SK-N-SH (cell line): ENCODE data around the gene CSN1S1. TPM values are rescaled to one million over a fixed set of nuclear protein-coding genes. Genes with fewer than 3 reads are reported as not detected.

Experiments
- CTCF ChIA-PET: fragments of 300-600, 350-600 bp; formaldehyde crosslinking; extraction: SDS; loops from one replicate; lab custom pipeline; 2021; lab: Yijun Ruan, JAX
- POLR2A ChIA-PET: fragments of 350-600 bp; sonication (Branson Sonifier 250); formaldehyde crosslinking; extraction: SDS; loops from one replicate; lab custom pipeline; 2020; ENCODE audit warnings: antibody characterized with exemption, inconsistent platforms; lab: Yijun Ruan, JAX
- DNase-seq: peaks from one replicate; pipeline ENCODE4 v3.0.0; 2012
- H2AFZ ChIP-seq: fragments of 200-600 bp; sonication (generic); 2 replicates; pipeline ENCODE4 v1.8.1; 2016; ENCODE audit warnings: antibody characterized with exemption, mild to moderate bottlenecking, low read depth
- H3F3A ChIP-seq: fragments of 200-600 bp; sonication (generic); replicated peaks from 2 replicates; pipeline ENCODE3; 2016; ENCODE audit warnings: antibody characterized with exemption, mild to moderate bottlenecking; ENCODE audit not compliant: insufficient read depth
- H3K27ac ChIP-seq, 2 experiments: fragments of 200-500 bp in 1 of 2; fragments of 200-600 bp in 1 of 2; sonication (Bioruptor generic) in 1 of 2; sonication (generic), shearing (Covaris generic) in 1 of 2; 2 replicates each; pipeline versions ENCODE4 v1.5.1 to v1.6.1; 2014 to 2016; ENCODE audit warnings: low read depth in 2 of 2, inconsistent platforms in 1 of 2, low read length in 1 of 2, mild to moderate bottlenecking in 1 of 2, mixed read lengths in 1 of 2
- H3K27me3 ChIP-seq: fragments of 200-600 bp; sonication (generic), shearing (Covaris generic); 2 replicates; pipeline ENCODE4 v1.6.1; 2016; ENCODE audit warnings: mixed run types; ENCODE audit not compliant: insufficient read depth
- H3K36me3 ChIP-seq, 2 experiments: fragments of 200-500 bp in 1 of 2; fragments of 200-600 bp in 1 of 2; sonication (Bioruptor generic) in 1 of 2; sonication (generic) in 1 of 2; replicated peaks in 1 of 2; 2 replicates each; pipeline versions ENCODE3 to v1.5.1; 2014 to 2016; ENCODE audit warnings: low read length in 1 of 2, mild to moderate bottlenecking in 1 of 2; ENCODE audit not compliant: insufficient read depth in 2 of 2, control insufficient read depth in 1 of 2
- H3K4me1 ChIP-seq, 2 experiments: fragments of 200-500 bp in 1 of 2; fragments of 200-600 bp in 1 of 2; sonication (Bioruptor generic) in 1 of 2; sonication (generic), shearing (Covaris generic) in 1 of 2; 2 replicates each; pipeline versions ENCODE4 v1.5.1 to v1.6.1; 2014 to 2016; ENCODE audit warnings: low read depth in 1 of 2, low read length in 1 of 2, mixed run types in 1 of 2; ENCODE audit not compliant: insufficient read depth in 2 of 2, control insufficient read depth in 1 of 2
- H3K4me2 ChIP-seq: fragments of 200-600 bp; sonication (generic), shearing (Covaris generic); 2 replicates; pipeline ENCODE4 v1.6.1; 2017; ENCODE audit warnings: mixed run types
- H3K4me3 ChIP-seq, 2 experiments: fragments of 200-500 bp in 1 of 2; fragments of 200-600 bp in 1 of 2; sonication (Bioruptor generic) in 1 of 2; sonication (generic), shearing (Covaris generic) in 1 of 2; 2 replicates each; pipeline versions ENCODE4 v1.5.1 to v1.8.1; 2014 to 2016; ENCODE audit warnings: low read depth in 2 of 2, inconsistent platforms in 1 of 2, low read length in 1 of 2, mild to moderate bottlenecking in 1 of 2, mixed read lengths in 1 of 2, moderate library complexity in 1 of 2
- H3K79me2 ChIP-seq: fragments of 200-600 bp; sonication (generic); 2 replicates; pipeline ENCODE4 v1.8.1; 2017; ENCODE audit warnings: mild to moderate bottlenecking; ENCODE audit not compliant: insufficient read depth
- H3K9ac ChIP-seq: fragments of 200-600 bp; sonication (generic); 2 replicates; pipeline ENCODE4 v1.6.1; 2017; ENCODE audit warnings: mixed run types
- H3K9me2 ChIP-seq: fragments of 200-600 bp; sonication (generic); 2 replicates; pipeline ENCODE4 v1.6.1; 2017; ENCODE audit warnings: mixed run types
- H3K9me3 ChIP-seq: fragments of 200-600 bp; sonication (generic); 2 replicates; pipeline ENCODE4 v1.6.1; 2017; ENCODE audit warnings: mixed run types, mild to moderate bottlenecking, moderate library complexity
- H4K20me1 ChIP-seq: fragments of 200-600 bp; sonication (generic); 2 replicates; pipeline ENCODE4 v1.6.1; 2017; ENCODE audit warnings: mild to moderate bottlenecking, mixed run types; ENCODE audit not compliant: insufficient read depth
- CTCF ChIP-seq: fragments of 200-600 bp; sonication (generic); IDR thresholded peaks from 2 replicates; pipeline ENCODE4 v1.6.1; 2017; ENCODE audit warnings: antibody characterized with exemption, mild to moderate bottlenecking, moderate library complexity
- EP300 ChIP-seq, 2 experiments: IDR thresholded peaks; 2 replicates each; pipeline versions ENCODE4 v1.4.0 to v1.6.1; 2012; ENCODE audit warnings: borderline replicate concordance in 1 of 2, low read depth in 1 of 2, low read length in 1 of 2
- FOSL2 ChIP-seq: IDR thresholded peaks from 2 replicates; pipeline ENCODE4 v1.4.0; 2012; ENCODE audit warnings: low read depth, mild to moderate bottlenecking, moderate library complexity, borderline replicate concordance
- FOXM1 ChIP-seq: IDR thresholded peaks from 2 replicates; pipeline ENCODE4 v1.4.0; 2012; ENCODE audit warnings: low read depth, mild to moderate bottlenecking
- GATA2 ChIP-seq: sonication (generic); formaldehyde crosslinking; IDR thresholded peaks from 2 replicates; pipeline ENCODE4 v1.5.0; 2020; ENCODE audit warnings: mild to moderate bottlenecking, missing genetic modification reagents
- MXI1 ChIP-seq: IDR thresholded peaks from 2 replicates; pipeline ENCODE4 v1.6.1; 2012; ENCODE audit warnings: mild to moderate bottlenecking, low read depth, low read length, improper control_type of control experiment
- NFIC ChIP-seq: IDR thresholded peaks from 2 replicates; pipeline ENCODE4 v1.4.0; 2012; ENCODE audit warnings: borderline replicate concordance
- PBX3 ChIP-seq: IDR thresholded peaks from 2 replicates; pipeline ENCODE4; 2012
- POLR2AphosphoS5 ChIP-seq: IDR thresholded peaks from 2 replicates; pipeline ENCODE4 v1.6.1; 2012; ENCODE audit warnings: low read depth, low read length
- RAD21 ChIP-seq: IDR thresholded peaks from 2 replicates; pipeline ENCODE4 v1.6.1; 2012; ENCODE audit warnings: mild to moderate bottlenecking, low read length
- RCOR1 ChIP-seq: fragments of 150-350 bp; IDR thresholded peaks from 2 replicates; pipeline ENCODE4 v1.6.1; 2017; ENCODE audit warnings: antibody characterized with exemption, low read length
- REST ChIP-seq: IDR thresholded peaks from 2 replicates; pipeline ENCODE4 v1.6.1; 2012; ENCODE audit warnings: mild to moderate bottlenecking, low read depth, low read length, moderate library complexity
- RFX5 ChIP-seq: IDR thresholded peaks from 2 replicates; pipeline ENCODE4 v1.6.1; 2012; ENCODE audit warnings: mild to moderate bottlenecking, improper control_type of control experiment, low read length
- RXRA ChIP-seq: IDR thresholded peaks from 2 replicates; pipeline ENCODE4 v1.4.0; 2012; ENCODE audit warnings: low read depth, mild to moderate bottlenecking, borderline replicate concordance
- SIN3A ChIP-seq: IDR thresholded peaks from 2 replicates; pipeline ENCODE4 v1.6.1; 2012; ENCODE audit warnings: low read depth, mild to moderate bottlenecking, low read length, moderate library complexity, borderline replicate concordance
- SMC3 ChIP-seq: IDR thresholded peaks from 2 replicates; pipeline ENCODE4 v1.6.1; 2012; ENCODE audit warnings: low read depth, low read length, improper control_type of control experiment
- TAF1 ChIP-seq: IDR thresholded peaks from 2 replicates; pipeline ENCODE4 v1.6.1; 2012; ENCODE audit warnings: low read depth, mild to moderate bottlenecking, low read length, moderate library complexity, borderline replicate concordance
- TCF12 ChIP-seq: IDR thresholded peaks from 2 replicates; pipeline ENCODE4 v1.4.0; 2012
- USF1 ChIP-seq: IDR thresholded peaks from 2 replicates; pipeline ENCODE4 v1.4.0; 2012; ENCODE audit warnings: low read depth, borderline replicate concordance
- WGBS: methylation state at CpG from one replicate; pipeline ENCODE4 v1.1.6; 2017; ENCODE audit warnings: low lambda C conversion rate; 5-methylcytosine and 5-hydroxymethylcytosine counted together
- polyA plus RNA-seq, 3 experiments: library from polyadenylated mRNA; depleted of rRNA; stranded (reverse); fragments of >200 nt; gene quantifications; 2 replicates each; pipeline ENCODE4 v1.2.3, GENCODE V29; 2012

CSN1S1 gene
- polyA plus RNA-seq, 1 of the 3 experiments (the other 2 are of a cell fraction) = not detected

- H3K36me3 ChIP-seq = no peaks in the 10 kb centered on the region
- no peaks in the 10 kb centered on the region for H3K79me2 ChIP-seq
- no peaks in the 10 kb centered on the region for H3K9me2 ChIP-seq
- DNase-seq = no peak
- no peak overlapping the region for H3K9ac ChIP-seq
- ChIA-PET CTCF (no interaction called here), POLR2A (no interaction called here)
- no peaks in the 10 kb centered on the region for H3K4me1 ChIP-seq
- H3K9me3 ChIP-seq = no peaks in the 10 kb centered on the region
- no peaks in the 10 kb centered on the region for H3K27me3 ChIP-seq
- H3F3A ChIP-seq = no peaks in the 10 kb centered on the region
- H3K27ac ChIP-seq = no peak overlapping the region
- H2AFZ ChIP-seq = no peak overlapping the region
- TF ChIP-seq TAF1 (no peak), POLR2AphosphoS5 (no peak), GATA2 (no peak), RXRA (no peak), RFX5 (no peak), REST (no peak), FOXM1 (no peak), EP300 (IDR thresholded peaks at IDR 0.05; ENCODE audit: borderline replicate concordance in 1 of 2, low read depth in 1 of 2, low read length in 1 of 2) (no peak), FOSL2 (no peak), CTCF (no peak), SIN3A (no peak), NFIC (no peak)
- no peak overlapping the region for H3K4me3 ChIP-seq
- no peaks in the 10 kb centered on the region for H4K20me1 ChIP-seq
- no peak overlapping the region for H3K4me2 ChIP-seq
- WGBS = 2% methylated on average over 3 of the region's 3 CpGs
Measured at GRCh38 chr4:69951602-69952001, 20.7 kb downstream of the CSN1S1 start.

GRCh38 chr4:69957209-69957608 is 26.3 kb downstream of the CSN1S1 start:
- H3K27ac ChIP-seq = no peak overlapping the region
- no peaks in the 10 kb centered on the region for H3K9me2 ChIP-seq
- POLR2A ChIA-PET = no interaction called here
- no peak for DNase-seq
- no peaks in the 10 kb centered on the region for H3K79me2 ChIP-seq
- TF ChIP-seq SMC3 (no peak), PBX3 (no peak), FOSL2 (no peak), RCOR1 (no peak), USF1 (no peak), TCF12 (no peak), MXI1 (no peak), EP300 (IDR thresholded peaks at IDR 0.05; ENCODE audit: borderline replicate concordance in 1 of 2, low read depth in 1 of 2, low read length in 1 of 2) (no peak), TAF1 (no peak), RAD21 (no peak), POLR2AphosphoS5 (no peak), SIN3A (no peak)
- 9% methylated on average over 1 of the region's 1 CpG for WGBS
- H3F3A ChIP-seq = no peaks in the 10 kb centered on the region
- H3K9ac ChIP-seq = no peak overlapping the region
- H3K4me1 ChIP-seq = no peaks in the 10 kb centered on the region
- CTCF ChIA-PET = interaction anchor here (0.7 kb wide), 1 partner anchor 1191 kb away, joined by 3 read pairs; no protein-coding TSS in a partner anchor
- H3K4me3 ChIP-seq = no peak overlapping the region
- H3K27me3 ChIP-seq = no peaks in the 10 kb centered on the region
- H3K4me2 ChIP-seq = no peak overlapping the region
- no peaks in the 10 kb centered on the region for H3K36me3 ChIP-seq
- H3K9me3 ChIP-seq = no peaks in the 10 kb centered on the region
- no peaks in the 10 kb centered on the region for H4K20me1 ChIP-seq
- no peak overlapping the region for H2AFZ ChIP-seq
